ENCODE results near the gene COL20A1. TPM values are rescaled to one million over a fixed set of nuclear protein-coding genes. Genes with fewer than 3 reads are reported as not detected.

The COL20A1 gene
- total and polyA plus RNA-seq, 2 experiments from 2014 or later, result 1.4 TPM; not detected in 1

DNA sequence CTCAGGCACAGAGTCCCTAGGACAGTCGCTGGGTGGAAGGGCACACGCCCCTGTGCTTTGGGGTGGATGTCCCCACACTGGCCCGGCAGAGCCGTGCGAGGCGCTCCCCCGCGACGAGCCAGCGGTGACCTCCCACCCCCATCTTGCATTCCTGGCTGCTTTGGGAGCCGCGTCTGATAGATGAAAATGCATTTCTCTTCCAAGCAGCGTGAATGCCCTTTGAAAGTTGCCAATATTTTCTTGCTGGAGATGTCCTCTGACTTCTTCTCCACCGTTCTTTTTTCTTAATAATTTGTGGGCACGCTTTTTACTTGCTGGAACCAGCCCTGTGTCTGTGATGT, 29.9 kb downstream of the COL20A1 start:
- H3K4me3 ChIP-seq, result no peak overlapping the region
- no peaks in the 10 kb centered on the region for H3K9me3 ChIP-seq (ENCODE audit: low read depth)
- H3K4me1 ChIP-seq (ENCODE audit: low read depth), result no peaks in the 10 kb centered on the region
- TF ChIP-seq, protein P1, sequence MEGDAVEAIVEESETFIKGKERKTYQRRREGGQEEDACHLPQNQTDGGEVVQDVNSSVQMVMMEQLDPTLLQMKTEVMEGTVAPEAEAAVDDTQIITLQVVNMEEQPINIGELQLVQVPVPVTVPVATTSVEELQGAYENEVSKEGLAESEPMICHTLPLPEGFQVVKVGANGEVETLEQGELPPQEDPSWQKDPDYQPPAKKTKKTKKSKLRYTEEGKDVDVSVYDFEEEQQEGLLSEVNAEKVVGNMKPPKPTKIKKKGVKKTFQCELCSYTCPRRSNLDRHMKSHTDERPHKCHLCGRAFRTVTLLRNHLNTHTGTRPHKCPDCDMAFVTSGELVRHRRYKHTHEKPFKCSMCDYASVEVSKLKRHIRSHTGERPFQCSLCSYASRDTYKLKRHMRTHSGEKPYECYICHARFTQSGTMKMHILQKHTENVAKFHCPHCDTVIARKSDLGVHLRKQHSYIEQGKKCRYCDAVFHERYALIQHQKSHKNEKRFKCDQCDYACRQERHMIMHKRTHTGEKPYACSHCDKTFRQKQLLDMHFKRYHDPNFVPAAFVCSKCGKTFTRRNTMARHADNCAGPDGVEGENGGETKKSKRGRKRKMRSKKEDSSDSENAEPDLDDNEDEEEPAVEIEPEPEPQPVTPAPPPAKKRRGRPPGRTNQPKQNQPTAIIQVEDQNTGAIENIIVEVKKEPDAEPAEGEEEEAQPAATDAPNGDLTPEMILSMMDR (IDR thresholded peaks at IDR 0.05; ENCODE audit: low read depth, low read length), result no peak
- H3K36me3 ChIP-seq, result no peaks in the 10 kb centered on the region
- no peak overlapping the region for H3K27ac ChIP-seq
- no peak for DNase-seq (ENCODE audit: low read depth in 1 of 2, low spot score in 1 of 2)
- H3K27me3 ChIP-seq, result peaks cover 5% of the 10 kb centered on the region

DNA sequence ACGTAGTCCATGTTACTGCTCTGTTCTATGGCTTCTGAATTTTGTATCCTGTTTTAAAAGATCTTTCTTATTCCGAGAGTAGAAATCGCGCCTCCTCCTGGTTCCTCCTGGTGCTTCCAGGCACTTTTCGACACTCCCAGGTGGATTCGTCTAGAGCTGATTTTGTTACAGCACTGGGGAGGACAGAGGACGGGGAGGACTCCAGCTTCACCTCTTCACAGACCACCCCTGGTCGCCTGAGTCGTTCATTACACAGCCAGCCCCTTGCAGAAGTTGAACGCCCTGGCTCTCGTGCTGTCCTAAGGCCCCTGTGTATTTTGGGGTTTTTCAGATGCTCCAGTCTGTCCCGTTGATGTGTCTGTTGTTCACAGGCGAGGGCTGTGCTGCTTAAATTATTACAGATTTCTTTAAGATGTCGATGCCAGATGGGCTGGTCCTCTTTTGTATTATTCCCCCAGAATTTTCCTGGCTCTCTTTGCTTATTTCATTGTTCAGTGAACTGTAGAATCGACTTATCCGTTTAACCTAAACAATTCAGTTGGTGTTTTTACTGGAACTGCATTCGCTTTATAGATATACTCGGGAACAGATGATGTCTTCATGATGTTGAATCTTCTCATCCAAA, 30.5 kb downstream of the COL20A1 start:
- Histone ChIP-seq H3K36me3 (no peaks in the 10 kb centered on the region), H3K9me3 (ENCODE audit: low read depth) (no peaks in the 10 kb centered on the region), H3K4me3 (no peak overlapping the region), H3K27me3 (peaks cover 5% of the 10 kb centered on the region), H3K27ac (no peak overlapping the region), H3K4me1 (ENCODE audit: low read depth) (no peaks in the 10 kb centered on the region)
- no peak for DNase-seq (ENCODE audit: low read depth in 1 of 2, low spot score in 1 of 2)
- TF ChIP-seq, protein P1 (IDR thresholded peaks at IDR 0.05; ENCODE audit: low read depth, low read length), result peak; percentile 24

DNA sequence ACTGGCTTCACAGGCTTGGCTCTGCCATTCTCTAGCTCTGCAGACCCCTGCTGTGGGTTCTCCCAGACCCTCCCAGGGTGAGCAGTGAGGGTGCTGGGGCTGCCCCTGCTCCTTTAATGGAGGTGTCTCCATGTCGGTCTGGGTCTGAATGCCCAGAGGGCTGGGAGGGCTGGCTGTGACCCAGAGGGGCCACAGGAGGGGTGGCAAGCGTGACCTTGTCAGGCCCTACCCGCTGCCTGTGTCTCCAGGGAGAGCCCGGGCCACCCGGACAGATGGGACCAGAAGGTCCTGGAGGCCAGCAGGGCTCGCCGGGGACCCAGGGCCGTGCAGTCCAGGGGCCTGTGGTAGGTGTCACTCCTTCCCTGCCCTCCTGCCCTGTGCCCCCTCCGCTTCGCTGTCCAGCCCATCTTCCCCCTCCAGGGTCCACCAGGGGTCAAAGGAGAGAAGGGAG, 32.1 kb downstream of the COL20A1 start:
- Histone ChIP-seq H3K9me3 (ENCODE audit: low read depth) (no peaks in the 10 kb centered on the region), H3K27me3 (peaks cover 5% of the 10 kb centered on the region), H3K36me3 (no peaks in the 10 kb centered on the region), H3K4me3 (no peak overlapping the region), H3K4me1 (ENCODE audit: low read depth) (no peaks in the 10 kb centered on the region), H3K27ac (no peak overlapping the region)
- DNase-seq (ENCODE audit: low read depth in 1 of 2, low spot score in 1 of 2), result no peak
- TF ChIP-seq, protein P1 (IDR thresholded peaks at IDR 0.05; ENCODE audit: low read depth, low read length), result no peak

DNA sequence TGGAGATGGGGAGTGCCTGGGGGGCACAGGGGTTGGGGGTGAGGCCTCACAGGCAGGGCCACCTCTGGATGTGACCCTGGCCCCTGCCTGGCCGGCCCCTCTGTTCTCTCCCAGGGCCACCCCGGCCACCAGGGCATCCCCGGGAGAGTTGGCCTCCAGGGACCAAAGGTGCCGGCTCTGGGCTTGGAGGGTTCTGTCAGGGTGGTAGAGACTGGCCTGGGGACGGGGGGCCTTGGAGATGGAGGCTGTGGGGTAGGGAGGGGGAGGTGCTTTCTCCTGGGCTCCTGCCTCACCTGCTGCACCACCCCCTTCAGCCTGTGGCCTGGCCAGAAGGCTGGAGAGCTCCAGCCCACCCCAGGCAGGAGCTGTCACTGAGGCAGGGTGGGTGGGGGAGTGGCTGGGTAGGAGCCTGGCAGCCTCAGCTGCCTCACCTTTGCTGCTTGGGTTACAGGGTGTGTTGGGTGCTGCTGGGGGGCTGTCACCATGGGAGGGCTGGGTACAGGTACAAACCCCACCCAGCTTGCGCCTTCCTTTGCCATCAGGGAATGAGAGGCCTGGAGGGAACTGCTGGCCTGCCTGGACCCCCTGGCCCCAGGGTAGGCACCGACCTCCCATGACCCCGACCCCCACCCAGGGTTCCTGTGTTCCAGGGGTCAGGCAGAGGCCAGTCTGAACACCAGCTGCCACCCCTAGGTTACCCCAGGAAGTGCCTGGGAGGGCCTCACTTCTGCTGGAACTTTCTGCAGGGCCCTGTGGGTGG, 32.7 kb downstream of the COL20A1 start:
- H3K4me3 ChIP-seq, result no peak overlapping the region
- H3K27ac ChIP-seq, result no peak overlapping the region
- no peak for DNase-seq (ENCODE audit: low read depth in 1 of 2, low spot score in 1 of 2)
- TF ChIP-seq, protein P1 (IDR thresholded peaks at IDR 0.05; ENCODE audit: low read depth, low read length), result no peak
- no peaks in the 10 kb centered on the region for H3K9me3 ChIP-seq (ENCODE audit: low read depth)
- no peaks in the 10 kb centered on the region for H3K4me1 ChIP-seq (ENCODE audit: low read depth)
- peaks cover 5% of the 10 kb centered on the region for H3K27me3 ChIP-seq
- H3K36me3 ChIP-seq, result no peaks in the 10 kb centered on the region

DNA sequence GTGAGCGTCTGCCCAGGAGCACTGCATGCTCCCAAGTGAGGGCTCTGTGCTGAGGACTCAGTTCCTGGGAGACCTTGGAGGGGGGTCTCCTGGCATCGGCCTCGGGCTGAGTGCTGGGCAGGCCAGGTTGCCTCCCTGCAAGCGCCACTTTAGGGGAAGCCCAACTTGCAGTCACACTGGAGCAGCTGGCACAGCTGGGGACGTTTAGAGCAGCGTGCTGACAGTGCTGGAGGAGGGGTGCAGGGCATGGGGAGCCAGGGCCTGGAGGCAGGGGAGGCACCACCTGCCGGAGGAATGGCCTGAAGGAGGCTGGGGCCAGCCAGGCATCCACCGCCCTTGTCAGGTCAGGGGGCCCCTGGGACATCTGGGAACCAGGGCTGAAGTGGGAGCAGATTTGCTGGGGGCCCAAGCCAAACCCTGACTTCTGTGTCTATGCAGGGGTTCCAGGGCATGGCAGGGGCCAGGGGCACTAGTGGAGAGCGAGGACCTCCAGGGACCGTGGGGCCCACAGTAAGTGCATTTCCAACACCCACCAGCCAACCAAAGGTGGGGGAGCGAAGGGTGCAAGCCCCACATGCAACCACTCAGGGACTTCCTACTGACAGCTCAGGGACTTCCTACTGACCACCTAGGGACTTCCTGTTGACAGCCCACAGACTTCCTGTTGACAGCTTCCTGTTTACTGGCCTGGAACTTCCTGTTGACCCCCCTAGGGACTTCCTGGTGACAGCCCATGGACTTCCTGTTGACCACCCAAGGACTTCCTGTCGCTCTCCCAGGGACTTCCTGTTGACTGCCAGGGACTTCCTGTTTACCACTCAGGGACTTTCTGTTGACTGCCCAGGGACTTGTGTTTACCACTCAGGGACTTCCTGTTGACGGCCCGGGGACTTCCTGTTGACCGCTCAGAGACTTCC, 33.6 kb downstream of the COL20A1 start:
- no peaks in the 10 kb centered on the region for H3K36me3 ChIP-seq
- H3K4me1 ChIP-seq (ENCODE audit: low read depth), result no peaks in the 10 kb centered on the region
- TF ChIP-seq, protein P1 (IDR thresholded peaks at IDR 0.05; ENCODE audit: low read depth, low read length), result no peak

More for the DNA sequence above, 33.6 kb downstream of the COL20A1 start:
- no peak for DNase-seq (ENCODE audit: low read depth in 1 of 2, low spot score in 1 of 2)
- H3K27ac ChIP-seq, result no peak overlapping the region
- no peak overlapping the region for H3K4me3 ChIP-seq
- no peaks in the 10 kb centered on the region for H3K9me3 ChIP-seq (ENCODE audit: low read depth)
- H3K27me3 ChIP-seq, result peaks cover 5% of the 10 kb centered on the region
